ENCODE data around the gene IL16. TPM values are rescaled to one million over a fixed set of nuclear protein-coding genes. Genes with fewer than 3 reads are reported as not detected.
"Not testable (repeated sequence)": the region's sequence is repeated elsewhere in the genome, so short reads cannot be mapped to it uniquely, and the experiment has no call there.

The IL16 gene
- total RNA-seq, 1 experiment from 2014 or later = 1.8 TPM

- TF ChIP-seq, protein P1, sequence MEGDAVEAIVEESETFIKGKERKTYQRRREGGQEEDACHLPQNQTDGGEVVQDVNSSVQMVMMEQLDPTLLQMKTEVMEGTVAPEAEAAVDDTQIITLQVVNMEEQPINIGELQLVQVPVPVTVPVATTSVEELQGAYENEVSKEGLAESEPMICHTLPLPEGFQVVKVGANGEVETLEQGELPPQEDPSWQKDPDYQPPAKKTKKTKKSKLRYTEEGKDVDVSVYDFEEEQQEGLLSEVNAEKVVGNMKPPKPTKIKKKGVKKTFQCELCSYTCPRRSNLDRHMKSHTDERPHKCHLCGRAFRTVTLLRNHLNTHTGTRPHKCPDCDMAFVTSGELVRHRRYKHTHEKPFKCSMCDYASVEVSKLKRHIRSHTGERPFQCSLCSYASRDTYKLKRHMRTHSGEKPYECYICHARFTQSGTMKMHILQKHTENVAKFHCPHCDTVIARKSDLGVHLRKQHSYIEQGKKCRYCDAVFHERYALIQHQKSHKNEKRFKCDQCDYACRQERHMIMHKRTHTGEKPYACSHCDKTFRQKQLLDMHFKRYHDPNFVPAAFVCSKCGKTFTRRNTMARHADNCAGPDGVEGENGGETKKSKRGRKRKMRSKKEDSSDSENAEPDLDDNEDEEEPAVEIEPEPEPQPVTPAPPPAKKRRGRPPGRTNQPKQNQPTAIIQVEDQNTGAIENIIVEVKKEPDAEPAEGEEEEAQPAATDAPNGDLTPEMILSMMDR (conservative IDR thresholded peaks at IDR 0.05; ENCODE audit: low read depth, low read length) = no peak
- no peak for TF ChIP-seq EZH2 (IDR thresholded peaks at IDR 0.05; ENCODE audit: borderline replicate concordance, low read depth, low read length, poor library complexity, severe bottlenecking)
- Histone ChIP-seq H3K4me3 (ENCODE audit: low read depth, low read length, poor library complexity, severe bottlenecking) (no peak overlapping the region), H3K27ac (ENCODE audit: low read depth, low read length, poor library complexity, severe bottlenecking) (no peak overlapping the region), H3K36me3 (ENCODE audit: insufficient read depth, low read length, poor library complexity, severe bottlenecking) (no peaks in the 10 kb centered on the region), H3K4me1 (ENCODE audit: insufficient read depth, low read length, poor library complexity, severe bottlenecking) (no peaks in the 10 kb centered on the region), H3K9me3 (ENCODE audit: low read depth, low read length, poor library complexity, severe bottlenecking) (no peaks in the 10 kb centered on the region), H3K27me3 (replicated peaks; ENCODE audit: insufficient read depth, low read depth, low read length, poor library complexity) (no peaks in the 10 kb centered on the region)
- no peak for DNase-seq (ENCODE audit: low spot score)
- BruUV-seq (replicated peaks) = no TSS peak
- POLR2A ChIA-PET (ENCODE audit: low non-redundant PET) = no interaction called here
- intact Hi-C loops (cut with micrococcal nuclease; ENCODE audit: unreplicated experiment) = no loop called here
- CTCF ChIA-PET = no interaction called here
Observed at GRCh38 chr15:81329446-81329845, 132.8 kb downstream of the IL16 start.

DNA sequence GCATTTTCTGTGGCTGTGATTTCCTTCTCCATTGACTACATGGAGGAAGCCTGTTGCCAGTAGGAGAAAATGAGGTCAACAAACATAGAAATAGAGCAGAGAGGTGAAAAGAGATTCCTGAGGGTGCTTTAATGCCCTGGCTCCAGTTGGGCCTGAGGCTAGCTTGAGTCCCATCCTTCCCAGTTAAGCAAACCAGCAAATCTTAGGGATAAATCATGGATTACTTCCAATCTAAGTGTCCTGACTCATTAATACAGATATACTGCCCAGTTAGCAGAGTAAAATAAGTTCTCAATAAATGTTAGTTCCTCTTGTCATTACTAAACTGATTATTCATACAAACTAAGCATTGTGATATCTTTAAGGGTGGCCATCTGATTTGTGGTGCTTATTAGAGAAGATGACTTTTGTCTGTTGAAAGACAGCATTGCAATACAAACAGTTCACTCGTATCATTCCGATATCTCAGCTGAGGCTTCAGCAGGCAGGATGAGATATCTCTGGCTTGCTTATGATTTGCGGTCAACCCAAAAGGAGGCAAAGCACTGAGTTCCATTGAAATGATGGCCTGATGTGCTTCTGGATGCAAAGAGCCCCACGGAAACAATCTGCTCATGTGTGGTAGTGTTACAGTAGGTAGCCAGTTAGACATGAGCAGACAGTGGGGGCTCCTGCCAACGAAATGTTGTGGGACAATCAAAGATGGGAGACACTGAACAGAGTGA, 133.8 kb downstream of the IL16 start:
- DNase-seq (ENCODE audit: low spot score) = no peak
- Histone ChIP-seq H3K36me3 (ENCODE audit: insufficient read depth, low read length, poor library complexity, severe bottlenecking) (no peaks in the 10 kb centered on the region), H3K4me1 (ENCODE audit: insufficient read depth, low read length, poor library complexity, severe bottlenecking) (no peaks in the 10 kb centered on the region), H3K9me3 (ENCODE audit: low read depth, low read length, poor library complexity, severe bottlenecking) (no peaks in the 10 kb centered on the region), H3K27me3 (replicated peaks; ENCODE audit: insufficient read depth, low read depth, low read length, poor library complexity) (no peaks in the 10 kb centered on the region), H3K4me3 (ENCODE audit: low read depth, low read length, poor library complexity, severe bottlenecking) (no peak overlapping the region), H3K27ac (ENCODE audit: low read depth, low read length, poor library complexity, severe bottlenecking) (no peak overlapping the region)
- POLR2A ChIA-PET (ENCODE audit: low non-redundant PET) = no interaction called here
- intact Hi-C loops (cut with micrococcal nuclease; ENCODE audit: unreplicated experiment) = no loop called here
- CTCF ChIA-PET = no interaction called here
- TF ChIP-seq EZH2 (IDR thresholded peaks at IDR 0.05; ENCODE audit: borderline replicate concordance, low read depth, low read length, poor library complexity, severe bottlenecking) = no peak
- TF ChIP-seq, protein P1 (conservative IDR thresholded peaks at IDR 0.05; ENCODE audit: low read depth, low read length) = no peak
- BruUV-seq (replicated peaks) = no TSS peak

- H3K27ac ChIP-seq (ENCODE audit: low read depth, low read length, poor library complexity, severe bottlenecking); BruUV-seq (replicated peaks); H3K4me3 ChIP-seq (ENCODE audit: low read depth, low read length, poor library complexity, severe bottlenecking); H3K36me3 ChIP-seq (ENCODE audit: insufficient read depth, low read length, poor library complexity, severe bottlenecking); H3K4me1 ChIP-seq (ENCODE audit: insufficient read depth, low read length, poor library complexity, severe bottlenecking); DNase-seq (ENCODE audit: low spot score); POLR2A ChIA-PET (ENCODE audit: low non-redundant PET); H3K27me3 ChIP-seq (replicated peaks; ENCODE audit: insufficient read depth, low read depth, low read length, poor library complexity); intact Hi-C loops (cut with micrococcal nuclease; ENCODE audit: unreplicated experiment); H3K9me3 ChIP-seq (ENCODE audit: low read depth, low read length, poor library complexity, severe bottlenecking); CTCF ChIA-PET: not testable (repeated sequence)
Observed at GRCh38 chr15:81331141-81331540, 134.5 kb downstream of the IL16 start.

- Histone ChIP-seq H3K4me3 (ENCODE audit: low read depth, low read length, poor library complexity, severe bottlenecking) (no peak overlapping the region), H3K9me3 (ENCODE audit: low read depth, low read length, poor library complexity, severe bottlenecking) (no peaks in the 10 kb centered on the region), H3K36me3 (ENCODE audit: insufficient read depth, low read length, poor library complexity, severe bottlenecking) (no peaks in the 10 kb centered on the region), H3K4me1 (ENCODE audit: insufficient read depth, low read length, poor library complexity, severe bottlenecking) (no peaks in the 10 kb centered on the region), H3K27me3 (replicated peaks; ENCODE audit: insufficient read depth, low read depth, low read length, poor library complexity) (no peaks in the 10 kb centered on the region), H3K27ac (ENCODE audit: low read depth, low read length, poor library complexity, severe bottlenecking) (no peak overlapping the region)
- intact Hi-C loops (cut with micrococcal nuclease; ENCODE audit: unreplicated experiment) = no loop called here
- DNase-seq (ENCODE audit: low spot score) = no peak
- ChIA-PET CTCF (no interaction called here), POLR2A (ENCODE audit: low non-redundant PET) (no interaction called here)
- TF ChIP-seq EZH2 (IDR thresholded peaks at IDR 0.05; ENCODE audit: borderline replicate concordance, low read depth, low read length, poor library complexity, severe bottlenecking) = no peak
- TF ChIP-seq, protein P1 (conservative IDR thresholded peaks at IDR 0.05; ENCODE audit: low read depth, low read length) = no peak
- BruUV-seq (replicated peaks) = no TSS peak
Observed at GRCh38 chr15:81331600-81331999, 134.9 kb downstream of the IL16 start.
